Measurements from ENCODE around the gene PPM1L. TPM values are rescaled to one million over a fixed set of nuclear protein-coding genes. Genes with fewer than 3 reads are reported as not detected.

Gene PPM1L
- total RNA-seq, 1 donor from 2014 or later = 10.6 TPM

- H3K9me3 Mint-ChIP-seq = no peaks in the 10 kb centered on the region
- peaks cover 29% of the 10 kb centered on the region for H3K27me3 Mint-ChIP-seq (ENCODE audit: low read depth)
- no peak for DNase-seq (ENCODE audit: low spot score in 2 of 2, unreplicated experiment in 2 of 2)
- TF ChIP-seq, protein P1, sequence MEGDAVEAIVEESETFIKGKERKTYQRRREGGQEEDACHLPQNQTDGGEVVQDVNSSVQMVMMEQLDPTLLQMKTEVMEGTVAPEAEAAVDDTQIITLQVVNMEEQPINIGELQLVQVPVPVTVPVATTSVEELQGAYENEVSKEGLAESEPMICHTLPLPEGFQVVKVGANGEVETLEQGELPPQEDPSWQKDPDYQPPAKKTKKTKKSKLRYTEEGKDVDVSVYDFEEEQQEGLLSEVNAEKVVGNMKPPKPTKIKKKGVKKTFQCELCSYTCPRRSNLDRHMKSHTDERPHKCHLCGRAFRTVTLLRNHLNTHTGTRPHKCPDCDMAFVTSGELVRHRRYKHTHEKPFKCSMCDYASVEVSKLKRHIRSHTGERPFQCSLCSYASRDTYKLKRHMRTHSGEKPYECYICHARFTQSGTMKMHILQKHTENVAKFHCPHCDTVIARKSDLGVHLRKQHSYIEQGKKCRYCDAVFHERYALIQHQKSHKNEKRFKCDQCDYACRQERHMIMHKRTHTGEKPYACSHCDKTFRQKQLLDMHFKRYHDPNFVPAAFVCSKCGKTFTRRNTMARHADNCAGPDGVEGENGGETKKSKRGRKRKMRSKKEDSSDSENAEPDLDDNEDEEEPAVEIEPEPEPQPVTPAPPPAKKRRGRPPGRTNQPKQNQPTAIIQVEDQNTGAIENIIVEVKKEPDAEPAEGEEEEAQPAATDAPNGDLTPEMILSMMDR (IDR thresholded peaks at IDR 0.05; ENCODE audit: unreplicated experiment) = no peak
- peaks cover 20% of the 10 kb centered on the region for H3K4me1 Mint-ChIP-seq
- no peak overlapping the region for H3K4me3 Mint-ChIP-seq
- H3K27ac Mint-ChIP-seq = no peak overlapping the region
- no peaks in the 10 kb centered on the region for H3K36me3 Mint-ChIP-seq
These were observed 8.6 kb upstream of the PPM1L start for GRCh38 chr3:160747422-160747821.

DNA sequence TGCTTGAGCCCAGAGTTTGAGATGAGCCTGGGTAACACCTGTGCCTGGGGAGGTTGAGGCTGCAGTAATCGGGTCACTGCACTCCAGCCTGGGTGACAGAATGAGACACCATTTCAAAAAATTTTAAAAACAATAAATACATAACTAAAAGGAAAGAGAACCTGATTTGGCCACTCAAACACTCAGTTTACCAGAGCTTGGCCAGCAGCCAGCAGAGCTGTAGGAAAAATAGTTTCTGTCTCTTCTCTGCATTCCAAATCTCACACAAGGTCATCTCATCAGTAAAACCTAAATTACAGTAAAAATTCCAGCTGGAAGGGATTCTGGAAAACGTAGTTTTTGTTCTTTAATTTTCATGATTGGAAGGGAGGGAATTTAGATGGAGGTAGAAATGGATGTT lies 7.8 kb upstream of the PPM1L start:
- H3K27me3 Mint-ChIP-seq (ENCODE audit: low read depth) = peaks cover 25% of the 10 kb centered on the region
- H3K36me3 Mint-ChIP-seq = no peaks in the 10 kb centered on the region
- H3K9me3 Mint-ChIP-seq = no peaks in the 10 kb centered on the region
- TF ChIP-seq, protein P1 (IDR thresholded peaks at IDR 0.05; ENCODE audit: unreplicated experiment) = no peak
- H3K4me3 Mint-ChIP-seq = no peak overlapping the region
- H3K27ac Mint-ChIP-seq = no peak overlapping the region
- H3K4me1 Mint-ChIP-seq = peaks cover 20% of the 10 kb centered on the region
- DNase-seq (ENCODE audit: low spot score in 2 of 2, unreplicated experiment in 2 of 2) = peak in 1 of 2 experiments; percentile 43

DNA sequence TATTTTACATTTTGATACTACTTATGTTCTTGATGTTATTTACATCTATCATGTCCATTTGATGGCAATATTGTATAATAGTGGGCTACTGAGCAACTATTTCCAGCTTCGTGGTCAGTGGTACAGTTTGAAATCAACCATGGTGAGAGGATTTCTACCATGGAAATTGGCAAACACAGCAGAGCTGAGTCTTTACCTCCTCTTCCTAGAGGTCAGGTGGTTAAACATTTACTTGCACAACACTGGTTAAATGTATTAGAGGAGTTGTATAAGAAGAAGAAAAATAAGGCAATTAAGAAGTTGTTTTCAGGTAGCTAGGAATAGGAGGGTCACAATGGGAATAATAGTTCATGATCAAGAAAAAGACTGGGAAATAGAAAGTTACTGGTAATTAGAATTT lies 7.2 kb upstream of the PPM1L start:
- peaks cover 20% of the 10 kb centered on the region for H3K4me1 Mint-ChIP-seq
- TF ChIP-seq, protein P1 (IDR thresholded peaks at IDR 0.05; ENCODE audit: unreplicated experiment) = no peak
- no peak overlapping the region for H3K27ac Mint-ChIP-seq
- no peaks in the 10 kb centered on the region for H3K36me3 Mint-ChIP-seq
- H3K4me3 Mint-ChIP-seq = no peak overlapping the region
- DNase-seq (ENCODE audit: low spot score in 2 of 2, unreplicated experiment in 2 of 2) = no peak
- H3K27me3 Mint-ChIP-seq (ENCODE audit: low read depth) = peaks cover 25% of the 10 kb centered on the region
- H3K9me3 Mint-ChIP-seq = no peaks in the 10 kb centered on the region

DNA sequence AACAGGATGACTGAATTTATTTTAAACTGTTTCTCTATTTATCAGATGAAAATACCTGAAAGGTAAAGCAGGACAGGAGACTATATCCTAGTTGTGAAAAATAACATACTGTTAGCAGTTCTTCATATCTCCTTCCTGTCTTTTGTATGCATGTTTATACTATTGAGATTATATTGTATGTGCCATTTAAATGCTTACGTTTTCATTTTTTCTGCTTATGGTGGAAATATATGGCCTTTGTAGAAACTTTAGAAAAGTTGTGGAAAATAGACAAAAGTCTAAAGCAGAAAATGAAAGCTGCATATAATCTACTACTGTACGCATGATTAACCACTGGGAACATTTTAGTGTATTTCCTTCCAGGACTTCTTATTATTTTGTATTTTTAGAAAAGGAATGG lies 2.1 kb upstream of the PPM1L start:
- TF ChIP-seq, protein P1 (IDR thresholded peaks at IDR 0.05; ENCODE audit: unreplicated experiment) = no peak
- Mint-ChIP-seq H3K27me3 (ENCODE audit: low read depth) (peaks cover 43% of the 10 kb centered on the region), H3K36me3 (no peaks in the 10 kb centered on the region), H3K27ac (peak overlapping the region; percentile 78), H3K4me1 (peaks cover 25% of the 10 kb centered on the region), H3K9me3 (no peaks in the 10 kb centered on the region), H3K4me3 (peak overlapping the region; percentile 84)
- DNase-seq (ENCODE audit: low spot score in 2 of 2, unreplicated experiment in 2 of 2) = no peak

- Mint-ChIP-seq H3K9me3 (no peaks in the 10 kb centered on the region), H3K36me3 (no peaks in the 10 kb centered on the region), H3K4me1 (peaks cover 25% of the 10 kb centered on the region), H3K4me3 (peak overlapping the region; percentile 84), H3K27ac (peak overlapping the region; percentile 78), H3K27me3 (ENCODE audit: low read depth) (peaks cover 43% of the 10 kb centered on the region)
- DNase-seq (ENCODE audit: low spot score in 2 of 2, unreplicated experiment in 2 of 2) = peak; percentile 21 to 55
- TF ChIP-seq, protein P1 (IDR thresholded peaks at IDR 0.05; ENCODE audit: unreplicated experiment) = no peak
These were observed 1.6 kb upstream of the PPM1L start for GRCh38 chr3:160754371-160754854.
